DMS79 treated with DMSO at 0.1 percent for 48 hours (cell line): Measurements from ENCODE around the gene SPINT1.

Experiments used
- DNase-seq: peaks from one replicate; lab custom pipeline; 2025; lab: John Stamatoyannopoulos, UW

SPINT1 gene, protein sequence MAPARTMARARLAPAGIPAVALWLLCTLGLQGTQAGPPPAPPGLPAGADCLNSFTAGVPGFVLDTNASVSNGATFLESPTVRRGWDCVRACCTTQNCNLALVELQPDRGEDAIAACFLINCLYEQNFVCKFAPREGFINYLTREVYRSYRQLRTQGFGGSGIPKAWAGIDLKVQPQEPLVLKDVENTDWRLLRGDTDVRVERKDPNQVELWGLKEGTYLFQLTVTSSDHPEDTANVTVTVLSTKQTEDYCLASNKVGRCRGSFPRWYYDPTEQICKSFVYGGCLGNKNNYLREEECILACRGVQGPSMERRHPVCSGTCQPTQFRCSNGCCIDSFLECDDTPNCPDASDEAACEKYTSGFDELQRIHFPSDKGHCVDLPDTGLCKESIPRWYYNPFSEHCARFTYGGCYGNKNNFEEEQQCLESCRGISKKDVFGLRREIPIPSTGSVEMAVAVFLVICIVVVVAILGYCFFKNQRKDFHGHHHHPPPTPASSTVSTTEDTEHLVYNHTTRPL

GRCh38 chr15:40843885-40844695 is at the start of gene SPINT1:
Gene SPINT1, plus strand, starts transcription at chr15:40844048. Its CDS starts 507 bp downstream, at chr15:40844555.
- DNase-seq = no peak

DNA sequence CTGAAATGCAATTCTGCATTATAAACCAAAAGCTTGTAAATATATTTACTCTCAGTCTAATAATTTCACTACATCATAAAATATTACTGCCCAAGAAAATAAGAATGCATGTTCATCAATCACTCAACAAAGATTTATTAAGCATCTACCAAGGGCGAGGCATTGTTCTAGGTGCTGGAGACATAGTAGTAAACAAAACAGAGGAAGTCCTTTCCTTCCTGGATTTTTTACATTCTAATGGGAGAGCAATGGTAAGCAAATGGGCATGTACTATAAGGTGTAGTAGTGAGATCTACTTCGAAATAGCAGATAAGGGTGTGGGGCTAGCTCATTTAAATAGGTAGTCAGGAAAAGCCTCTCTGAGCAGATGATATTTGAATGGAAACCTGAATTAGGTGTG is 47.8 kb upstream of the SPINT1 start:
- DNase-seq = no peak

DNA sequence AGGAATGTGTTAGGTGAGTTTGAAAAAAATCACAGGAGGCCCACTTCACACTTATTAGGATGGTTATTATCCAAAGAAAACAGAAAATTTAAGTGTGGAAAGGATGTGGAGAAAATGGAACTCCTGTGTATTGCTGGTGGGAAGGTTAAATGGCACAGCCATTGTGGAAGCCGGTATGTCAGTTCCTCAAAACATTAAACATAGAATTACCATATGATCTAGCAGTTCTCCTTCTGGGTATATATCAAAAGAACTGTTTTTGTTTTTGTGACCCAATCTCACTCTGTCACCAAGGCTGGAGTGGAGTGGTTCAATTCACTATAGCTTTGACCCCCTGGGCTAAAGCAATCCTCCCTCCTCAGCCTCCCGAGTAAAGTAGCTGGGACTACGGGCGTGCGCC is 47.3 kb upstream of the SPINT1 start:
- DNase-seq = no peak

- DNase-seq = no peak
Measured at GRCh38 chr15:40799523-40799922, 44.3 kb upstream of the SPINT1 start.

- DNase-seq = no peak
Measured at GRCh38 chr15:40803076-40803475, 40.8 kb upstream of the SPINT1 start.

DNA sequence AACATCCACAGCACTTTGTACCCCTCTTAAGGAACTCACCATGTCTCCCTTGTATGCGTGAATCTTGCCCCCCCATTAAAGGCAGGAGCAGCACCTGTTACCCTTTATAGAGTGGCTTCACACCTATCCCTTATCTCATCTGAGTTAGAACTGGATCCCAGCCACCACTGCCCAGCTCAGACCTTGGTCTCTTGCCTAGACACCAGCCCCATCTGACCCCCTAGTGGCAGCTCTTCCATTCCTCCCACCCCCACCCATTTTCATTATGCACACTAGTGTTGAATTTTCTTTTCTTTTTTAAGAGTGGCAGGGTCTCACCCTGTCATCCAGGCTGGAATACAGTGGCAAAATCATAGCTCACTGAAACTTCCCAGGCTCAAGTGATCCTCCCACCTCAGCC is 40.2 kb upstream of the SPINT1 start:
- DNase-seq = no peak

DNA sequence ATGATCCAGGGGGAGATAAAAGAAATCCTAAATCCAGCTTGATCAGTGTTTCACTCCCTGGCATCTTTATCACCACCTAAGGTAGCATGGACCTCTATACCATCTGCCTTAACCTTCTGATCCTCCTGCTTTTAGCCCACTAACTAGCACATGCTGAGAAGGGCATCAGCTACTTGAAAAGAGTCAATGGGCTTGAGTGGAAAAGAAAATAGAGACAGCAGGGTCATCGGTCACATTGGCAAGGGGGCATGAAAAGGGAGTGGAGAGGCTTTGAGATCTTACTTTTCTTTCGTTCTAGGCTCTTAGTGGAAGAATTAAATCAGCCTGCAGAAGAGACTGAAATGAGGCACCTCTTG is 37.2 kb upstream of the SPINT1 start:
- no peak for DNase-seq

GRCh38 chr15:40807028-40807887 is 36.6 kb upstream of the SPINT1 start, which contains the start of the genes DNAJC17 and ZFYVE19:
Gene DNAJC17, minus strand, starts transcription at chr15:40807473. Its CDS starts 27 bp downstream, at chr15:40807446.
Gene ZFYVE19, plus strand, starts transcription at chr15:40807089. Its CDS starts 501 bp downstream, at chr15:40807590.
- peak; percentile 82 for DNase-seq

DNA sequence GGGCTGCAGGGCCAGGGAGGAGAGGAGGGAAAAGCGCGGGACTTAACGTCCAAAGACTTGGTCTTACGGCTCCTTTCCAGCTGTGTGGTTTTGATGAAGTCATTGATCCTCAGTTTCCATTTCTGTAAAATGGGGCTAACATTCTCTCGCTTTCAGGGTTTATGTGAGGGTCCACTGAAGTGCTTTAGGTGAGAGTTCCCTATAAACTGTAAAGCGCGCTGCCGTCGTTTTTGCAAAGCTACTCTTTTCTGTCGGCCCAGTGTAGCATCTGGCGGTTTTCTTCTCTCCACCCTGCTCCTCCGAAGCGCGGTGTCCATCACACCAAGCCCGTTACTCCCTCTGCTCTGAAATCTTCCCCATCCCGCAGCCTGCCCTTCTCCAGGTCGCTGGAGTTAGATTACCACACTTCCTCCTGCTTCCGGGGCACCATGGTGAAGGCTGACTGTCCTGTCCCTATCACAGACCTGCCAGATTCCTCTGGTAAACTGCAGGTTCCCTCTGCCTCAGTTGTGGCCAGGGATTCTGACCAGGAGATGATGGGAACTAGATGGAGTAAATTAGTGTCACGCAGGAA is 35.9 kb upstream of the SPINT1 start:
- DNase-seq = no peak

DNA sequence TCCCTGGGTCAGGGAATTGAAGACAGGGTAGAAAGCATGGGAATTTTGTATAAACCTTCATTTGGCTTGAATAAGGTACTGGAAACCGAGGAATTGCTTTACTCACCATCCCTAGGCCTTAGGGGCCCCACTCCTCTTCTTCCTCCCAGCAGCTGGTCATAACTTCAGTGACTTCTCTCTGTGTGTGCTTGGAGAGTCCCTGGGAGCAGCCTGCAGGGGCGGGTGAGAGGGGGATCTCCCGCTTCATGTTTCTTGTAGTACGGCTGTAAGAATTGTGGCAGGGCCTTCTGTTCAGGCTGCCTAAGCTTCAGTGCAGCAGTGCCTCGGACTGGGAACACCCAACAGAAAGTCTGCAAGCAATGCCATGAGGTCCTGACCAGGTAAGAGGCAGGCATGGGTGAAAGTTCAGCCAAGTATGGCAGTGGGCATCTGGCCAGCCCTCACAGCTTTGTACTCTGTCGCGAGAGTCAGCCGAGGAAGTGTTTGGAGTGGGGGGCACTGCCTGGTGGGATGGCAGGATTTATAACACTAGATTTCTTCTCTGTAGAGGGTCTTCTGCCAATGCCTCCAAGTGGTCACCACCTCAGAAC is 34.9 kb upstream of the SPINT1 start:
- DNase-seq = no peak

- DNase-seq = no peak
Measured at GRCh38 chr15:40812721-40813425, 31.0 kb upstream of the SPINT1 start.

GRCh38 chr15:40815042-40815698 is 28.7 kb upstream of the SPINT1 start:
- DNase-seq = peak; percentile 51

DNA sequence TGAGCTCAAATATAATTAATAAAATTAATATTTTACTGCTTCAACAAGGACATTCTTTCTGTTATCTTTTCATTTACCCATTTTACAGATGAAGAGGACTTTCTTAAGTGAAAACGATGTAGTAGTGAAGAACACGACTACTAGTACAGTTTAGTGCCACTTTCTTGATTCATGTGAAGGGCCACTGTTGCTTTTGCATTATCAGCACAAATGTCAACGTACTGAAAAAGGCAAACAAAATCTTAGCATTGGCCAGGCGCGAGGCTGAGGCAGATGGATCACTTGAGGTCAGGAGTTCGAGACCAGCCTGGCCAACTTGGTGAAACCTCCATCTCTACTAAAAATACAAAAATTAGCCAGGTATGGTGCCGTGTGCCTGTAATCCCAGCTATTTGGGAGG is 24.8 kb upstream of the SPINT1 start:
- DNase-seq = no peak

DNA sequence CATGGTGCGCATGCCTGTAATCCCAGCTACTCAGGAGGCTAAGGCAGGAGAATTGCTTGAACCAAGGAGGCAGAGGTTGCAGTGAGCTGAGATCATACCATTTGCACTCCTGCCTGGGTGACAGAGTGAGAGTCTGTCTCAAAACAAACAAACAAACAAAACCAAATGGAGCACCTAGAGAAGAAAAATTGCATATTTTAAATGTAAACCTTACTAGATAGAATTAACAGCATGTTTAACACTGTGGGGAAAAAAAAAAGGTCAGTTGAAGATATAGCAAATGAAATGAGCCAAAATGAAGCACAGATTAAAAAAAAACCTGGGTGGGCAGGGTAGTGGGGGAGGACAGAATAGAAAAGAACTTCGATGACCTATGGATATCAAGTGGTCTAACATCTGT is 22.7 kb upstream of the SPINT1 start:
- no peak for DNase-seq

DNA sequence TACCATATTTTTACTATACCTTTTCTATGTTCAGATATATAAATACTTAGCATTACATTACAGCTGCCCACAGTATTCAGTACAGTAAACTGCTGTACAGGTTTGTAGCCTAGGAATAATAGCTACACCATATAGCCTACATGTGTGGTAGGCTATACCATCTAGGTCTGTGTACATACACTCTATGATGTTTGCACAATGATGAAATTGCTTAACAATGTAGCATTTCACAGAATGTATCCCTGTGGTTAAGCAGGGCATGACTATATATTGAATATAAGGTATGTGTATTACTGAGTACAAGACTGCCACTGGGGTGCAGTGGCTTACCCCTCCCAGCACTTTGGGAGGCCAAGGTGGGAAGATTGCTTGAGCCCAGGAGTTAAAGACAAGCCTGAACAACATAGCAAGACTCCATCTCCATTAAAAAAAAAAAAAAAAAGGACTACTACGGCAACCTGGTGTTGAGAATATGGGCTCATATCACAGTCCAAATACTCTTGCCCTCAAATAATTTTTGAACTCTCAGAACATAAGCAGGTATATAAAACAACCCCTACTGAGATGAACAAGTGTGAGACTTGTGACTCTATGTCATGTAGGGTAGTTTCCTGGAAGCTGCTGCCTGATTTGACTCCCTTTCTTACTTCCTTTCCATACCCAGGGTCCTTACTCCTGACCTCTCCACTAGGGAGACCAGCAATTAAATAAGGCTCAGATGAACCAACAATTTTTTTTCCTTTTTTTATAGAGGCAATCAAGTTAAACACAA is 20.1 kb upstream of the SPINT1 start:
- DNase-seq = no peak

- no peak for DNase-seq
Measured at GRCh38 chr15:40825661-40826422, 18.0 kb upstream of the SPINT1 start.

DNA sequence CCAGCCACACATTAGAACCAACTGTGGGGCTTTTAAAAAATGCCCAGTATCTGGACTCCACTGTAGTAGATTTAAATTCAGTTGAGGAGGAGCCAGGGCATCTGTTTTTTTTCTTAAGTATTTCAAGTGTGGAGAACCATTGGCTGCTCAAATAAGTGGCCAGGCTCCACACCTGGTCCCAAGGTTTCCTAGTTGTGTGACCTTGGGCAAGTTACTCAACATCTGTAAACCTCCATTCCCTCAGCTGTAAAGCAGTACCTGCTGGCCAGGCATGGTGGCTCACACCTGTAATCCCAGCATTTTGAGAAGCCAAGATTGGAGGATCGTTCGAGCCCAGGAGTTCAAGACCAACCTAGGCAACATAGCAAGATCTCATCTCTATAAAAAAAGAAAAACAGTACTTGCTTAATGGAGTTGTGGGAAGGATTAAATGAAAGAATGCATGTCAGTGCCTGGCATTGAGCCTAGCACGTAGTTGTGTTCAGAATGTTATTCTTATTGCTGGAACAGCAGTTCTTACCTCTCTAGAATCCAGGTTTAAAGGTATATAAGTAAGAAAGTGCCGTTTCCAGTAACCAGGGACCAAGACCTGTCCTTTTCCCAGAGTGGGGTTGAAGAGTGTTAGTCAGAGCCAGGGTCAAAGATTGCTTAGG is 17.3 kb upstream of the SPINT1 start:
- no peak for DNase-seq
